ENCODE measurements around the gene SLC5A11.

DNA sequence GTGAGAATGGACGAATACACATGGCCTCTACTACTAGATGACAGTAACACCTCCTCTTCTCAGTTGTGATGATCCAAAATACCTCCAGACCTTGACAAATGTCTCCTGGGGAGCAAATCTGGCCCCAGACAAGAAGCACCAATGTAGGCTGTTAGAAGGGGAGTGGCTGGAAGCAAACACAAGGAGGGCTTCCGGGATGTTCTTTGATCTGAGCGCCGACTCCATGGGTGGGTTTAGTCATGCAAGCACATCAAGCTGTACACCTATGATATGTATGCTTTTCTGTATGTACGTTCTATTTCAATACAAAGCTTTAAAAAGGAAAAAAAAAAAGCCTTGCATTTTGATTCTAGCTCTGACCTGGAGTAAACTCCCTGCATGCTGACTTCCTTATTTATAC, 108.0 kb downstream of the SLC5A11 start:
- TF ChIP-seq, protein P1, sequence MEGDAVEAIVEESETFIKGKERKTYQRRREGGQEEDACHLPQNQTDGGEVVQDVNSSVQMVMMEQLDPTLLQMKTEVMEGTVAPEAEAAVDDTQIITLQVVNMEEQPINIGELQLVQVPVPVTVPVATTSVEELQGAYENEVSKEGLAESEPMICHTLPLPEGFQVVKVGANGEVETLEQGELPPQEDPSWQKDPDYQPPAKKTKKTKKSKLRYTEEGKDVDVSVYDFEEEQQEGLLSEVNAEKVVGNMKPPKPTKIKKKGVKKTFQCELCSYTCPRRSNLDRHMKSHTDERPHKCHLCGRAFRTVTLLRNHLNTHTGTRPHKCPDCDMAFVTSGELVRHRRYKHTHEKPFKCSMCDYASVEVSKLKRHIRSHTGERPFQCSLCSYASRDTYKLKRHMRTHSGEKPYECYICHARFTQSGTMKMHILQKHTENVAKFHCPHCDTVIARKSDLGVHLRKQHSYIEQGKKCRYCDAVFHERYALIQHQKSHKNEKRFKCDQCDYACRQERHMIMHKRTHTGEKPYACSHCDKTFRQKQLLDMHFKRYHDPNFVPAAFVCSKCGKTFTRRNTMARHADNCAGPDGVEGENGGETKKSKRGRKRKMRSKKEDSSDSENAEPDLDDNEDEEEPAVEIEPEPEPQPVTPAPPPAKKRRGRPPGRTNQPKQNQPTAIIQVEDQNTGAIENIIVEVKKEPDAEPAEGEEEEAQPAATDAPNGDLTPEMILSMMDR (IDR thresholded peaks at IDR 0.05; ENCODE audit: poor library complexity), result no peak
- TF ChIP-seq EZH2 (IDR thresholded peaks at IDR 0.05; ENCODE audit: borderline replicate concordance), result no peak

All from hepatocyte (in vitro differentiated cells).